Prostate gland (tissue), 2 donors: ENCODE measurements around the gene GALNT2.

ENCODE experiments used
- POLR2A ChIP-seq: fragments of 450-650 bp; IDR thresholded peaks from one replicate; pipeline ENCODE4 v1.6.1; 2016; ENCODE audit warnings: antibody characterized with exemption, mild to moderate bottlenecking
- POLR2AphosphoS5 ChIP-seq: sonication (generic); formaldehyde crosslinking; IDR thresholded peaks from one replicate; pipeline ENCODE4 v1.6.1; 2017; ENCODE audit warnings: antibody characterized with exemption
- TF ChIP-seq, protein P1 (sequence below), 4 experiments: fragments of 200-600 bp in 2 of 4; fragments of 450-650 bp in 2 of 4; sonication (generic) in 2 of 4; IDR thresholded peaks; 1 replicate in 3 of 4; 2 replicates in 1 of 4; pipeline ENCODE4 v1.5.1; 2016 to 2019; ENCODE audit warnings: antibody characterized with exemption in 4 of 4, mild to moderate bottlenecking in 2 of 4, moderate library complexity in 2 of 4

DNA sequence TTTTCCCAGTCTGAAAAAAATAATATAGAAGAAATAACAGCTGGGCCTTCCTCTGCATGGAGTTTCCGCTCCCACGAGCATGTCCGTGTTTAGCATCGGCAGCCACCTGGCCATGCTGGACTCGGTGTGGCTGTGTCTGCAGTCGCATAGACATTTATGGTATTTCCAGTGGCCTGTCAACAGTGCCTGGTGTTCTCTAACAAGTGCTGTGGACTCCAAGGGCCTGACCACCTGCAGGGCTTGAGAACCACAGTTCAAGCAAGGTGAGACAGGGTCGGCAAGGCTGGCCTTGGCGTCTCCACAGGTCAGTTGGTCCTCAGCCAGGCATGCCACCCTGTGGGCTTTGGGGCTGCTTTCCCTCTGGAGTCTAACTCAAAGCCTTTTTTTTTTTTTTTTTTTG, 234.3 kb downstream of the GALNT2 start:
- no peak for TF ChIP-seq POLR2A
- TF ChIP-seq, protein P1, sequence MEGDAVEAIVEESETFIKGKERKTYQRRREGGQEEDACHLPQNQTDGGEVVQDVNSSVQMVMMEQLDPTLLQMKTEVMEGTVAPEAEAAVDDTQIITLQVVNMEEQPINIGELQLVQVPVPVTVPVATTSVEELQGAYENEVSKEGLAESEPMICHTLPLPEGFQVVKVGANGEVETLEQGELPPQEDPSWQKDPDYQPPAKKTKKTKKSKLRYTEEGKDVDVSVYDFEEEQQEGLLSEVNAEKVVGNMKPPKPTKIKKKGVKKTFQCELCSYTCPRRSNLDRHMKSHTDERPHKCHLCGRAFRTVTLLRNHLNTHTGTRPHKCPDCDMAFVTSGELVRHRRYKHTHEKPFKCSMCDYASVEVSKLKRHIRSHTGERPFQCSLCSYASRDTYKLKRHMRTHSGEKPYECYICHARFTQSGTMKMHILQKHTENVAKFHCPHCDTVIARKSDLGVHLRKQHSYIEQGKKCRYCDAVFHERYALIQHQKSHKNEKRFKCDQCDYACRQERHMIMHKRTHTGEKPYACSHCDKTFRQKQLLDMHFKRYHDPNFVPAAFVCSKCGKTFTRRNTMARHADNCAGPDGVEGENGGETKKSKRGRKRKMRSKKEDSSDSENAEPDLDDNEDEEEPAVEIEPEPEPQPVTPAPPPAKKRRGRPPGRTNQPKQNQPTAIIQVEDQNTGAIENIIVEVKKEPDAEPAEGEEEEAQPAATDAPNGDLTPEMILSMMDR (IDR thresholded peaks at IDR 0.05): no peak
- TF ChIP-seq POLR2AphosphoS5: no peak
